ENCODE data around the gene SETBP1. TPM values are rescaled to one million over a fixed set of nuclear protein-coding genes. Genes with fewer than 3 reads are reported as not detected.

SETBP1 gene
- total RNA-seq, 4 donors from 2014 or later, result 3.3 to 86.6 (median 16.3) TPM

DNA sequence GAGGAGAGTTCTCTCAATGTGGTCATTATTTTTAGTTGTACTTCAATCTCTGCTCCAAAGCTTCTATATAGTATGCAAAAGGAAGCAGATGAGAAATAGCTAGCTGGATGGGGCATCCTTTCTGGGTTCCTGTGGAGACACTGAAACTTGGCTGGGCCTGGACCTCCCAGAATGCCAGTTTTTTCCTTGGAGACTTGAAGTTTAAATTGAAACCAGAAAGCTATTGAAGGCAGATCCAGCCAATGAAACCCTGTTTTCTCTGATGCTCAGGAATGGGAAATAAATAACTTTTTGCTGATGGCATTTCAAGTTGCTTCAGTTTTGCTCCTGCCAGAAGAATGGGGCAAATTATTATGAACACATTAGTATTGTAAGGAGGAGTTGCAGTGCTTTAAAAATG, 2.9 kb downstream of the SETBP1 start:
- no peaks in the 10 kb centered on the region for H3K36me3 ChIP-seq
- peak overlapping the region in 2 of 4 donors; percentile 47 to 95 for H3K27ac ChIP-seq
- TF ChIP-seq, protein P1, sequence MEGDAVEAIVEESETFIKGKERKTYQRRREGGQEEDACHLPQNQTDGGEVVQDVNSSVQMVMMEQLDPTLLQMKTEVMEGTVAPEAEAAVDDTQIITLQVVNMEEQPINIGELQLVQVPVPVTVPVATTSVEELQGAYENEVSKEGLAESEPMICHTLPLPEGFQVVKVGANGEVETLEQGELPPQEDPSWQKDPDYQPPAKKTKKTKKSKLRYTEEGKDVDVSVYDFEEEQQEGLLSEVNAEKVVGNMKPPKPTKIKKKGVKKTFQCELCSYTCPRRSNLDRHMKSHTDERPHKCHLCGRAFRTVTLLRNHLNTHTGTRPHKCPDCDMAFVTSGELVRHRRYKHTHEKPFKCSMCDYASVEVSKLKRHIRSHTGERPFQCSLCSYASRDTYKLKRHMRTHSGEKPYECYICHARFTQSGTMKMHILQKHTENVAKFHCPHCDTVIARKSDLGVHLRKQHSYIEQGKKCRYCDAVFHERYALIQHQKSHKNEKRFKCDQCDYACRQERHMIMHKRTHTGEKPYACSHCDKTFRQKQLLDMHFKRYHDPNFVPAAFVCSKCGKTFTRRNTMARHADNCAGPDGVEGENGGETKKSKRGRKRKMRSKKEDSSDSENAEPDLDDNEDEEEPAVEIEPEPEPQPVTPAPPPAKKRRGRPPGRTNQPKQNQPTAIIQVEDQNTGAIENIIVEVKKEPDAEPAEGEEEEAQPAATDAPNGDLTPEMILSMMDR (IDR thresholded peaks at IDR 0.05), result no peak
- no peaks in the 10 kb centered on the region for H3K27me3 ChIP-seq
- no peak for DNase-seq
- no peak overlapping the region for H3K4me3 ChIP-seq
- H3K9me3 ChIP-seq, result no peaks in the 10 kb centered on the region
- H3K4me1 ChIP-seq, result peaks cover 0 to 3% (median 0%) of the 10 kb centered on the region in 4 donors

DNA sequence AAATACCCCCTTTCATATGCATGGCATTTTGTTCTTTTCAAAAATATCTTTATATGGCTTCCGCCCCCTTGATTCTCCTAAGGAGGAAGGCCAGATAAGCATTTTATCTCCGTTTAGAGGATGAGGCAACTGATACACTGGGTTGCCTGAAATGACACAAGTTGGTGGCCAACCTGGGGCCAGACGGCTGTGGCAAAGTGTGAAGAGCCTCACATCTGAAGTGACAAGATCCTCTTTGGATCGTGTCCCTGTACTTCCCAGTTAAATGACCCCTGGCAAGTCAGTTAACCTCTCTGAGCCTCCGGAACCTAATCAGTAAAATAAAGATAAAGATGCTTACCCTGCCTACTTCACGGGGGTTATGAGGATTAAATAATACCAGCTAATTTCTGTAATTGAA, 4.6 kb downstream of the SETBP1 start:
- Histone ChIP-seq H3K9me3 (no peaks in the 10 kb centered on the region), H3K4me3 (no peak overlapping the region), H3K36me3 (no peaks in the 10 kb centered on the region), H3K4me1 (peaks cover 0 to 3% (median 0%) of the 10 kb centered on the region in 4 donors), H3K27ac (no peak overlapping the region), H3K27me3 (no peaks in the 10 kb centered on the region)
- TF ChIP-seq, protein P1 (IDR thresholded peaks at IDR 0.05), result no peak
- TF ChIP-seq POLR2A (IDR thresholded peaks at IDR 0.05), result no peak
- no peak for DNase-seq

DNA sequence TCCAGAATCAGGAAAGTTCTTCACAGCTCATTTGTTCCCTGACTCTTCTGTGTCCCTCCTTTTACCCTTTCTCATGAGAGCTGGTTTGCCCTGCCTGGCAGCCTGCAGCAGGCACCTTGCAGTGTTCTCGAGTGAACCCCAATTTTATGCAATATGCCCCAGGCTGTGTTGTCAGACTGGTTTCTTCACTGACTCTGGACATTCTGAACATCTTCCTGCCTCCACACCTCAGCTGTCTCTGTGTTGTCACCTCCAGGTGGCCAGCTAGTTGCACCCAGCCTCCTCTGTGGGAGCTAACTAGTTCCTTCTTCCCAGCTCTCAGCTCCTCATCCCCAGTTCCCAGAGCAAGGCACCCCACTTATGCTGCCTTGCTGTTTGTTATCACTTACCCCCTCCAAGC, 5.5 kb downstream of the SETBP1 start:
- no peak for TF ChIP-seq POLR2A (IDR thresholded peaks at IDR 0.05)
- TF ChIP-seq, protein P1 (IDR thresholded peaks at IDR 0.05), result no peak
- no peaks in the 10 kb centered on the region for H3K9me3 ChIP-seq

DNA sequence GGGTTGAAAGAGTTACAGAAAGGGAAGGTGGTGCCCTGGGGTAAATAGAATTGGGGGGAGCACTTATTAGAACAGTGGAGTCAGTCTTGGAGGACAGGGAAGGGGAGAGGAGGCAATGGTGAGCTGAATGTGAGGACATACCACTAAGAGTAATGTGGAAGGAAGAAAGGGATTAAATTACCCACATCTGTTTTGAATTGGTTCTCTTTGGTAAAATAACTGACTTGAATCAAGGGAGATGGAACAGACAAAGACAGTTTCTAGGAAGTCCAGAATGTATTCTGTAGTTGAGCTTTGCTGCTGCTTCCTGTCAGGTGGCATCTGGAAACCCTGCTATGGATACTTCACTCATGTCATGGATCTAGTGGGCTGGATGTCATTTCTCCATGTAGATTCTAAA, 6.7 kb downstream of the SETBP1 start:
- no peaks in the 10 kb centered on the region for H3K27me3 ChIP-seq
- H3K36me3 ChIP-seq, result no peaks in the 10 kb centered on the region
- TF ChIP-seq POLR2A (IDR thresholded peaks at IDR 0.05), result no peak
- TF ChIP-seq, protein P1 (IDR thresholded peaks at IDR 0.05), result no peak
- peaks cover 0 to 7% (median 2%) of the 10 kb centered on the region in 4 donors for H3K4me1 ChIP-seq
- H3K27ac ChIP-seq, result no peak overlapping the region
- H3K4me3 ChIP-seq, result no peak overlapping the region
- DNase-seq, result no peak
- no peaks in the 10 kb centered on the region for H3K9me3 ChIP-seq

More for the DNA sequence above, 5.5 kb downstream of the SETBP1 start:
- H3K27me3 ChIP-seq, result no peaks in the 10 kb centered on the region
- H3K36me3 ChIP-seq, result no peaks in the 10 kb centered on the region
- H3K27ac ChIP-seq, result no peak overlapping the region
- no peak overlapping the region for H3K4me3 ChIP-seq
- DNase-seq, result no peak
- peaks cover 0 to 3% (median under 1%) of the 10 kb centered on the region in 4 donors for H3K4me1 ChIP-seq

DNA sequence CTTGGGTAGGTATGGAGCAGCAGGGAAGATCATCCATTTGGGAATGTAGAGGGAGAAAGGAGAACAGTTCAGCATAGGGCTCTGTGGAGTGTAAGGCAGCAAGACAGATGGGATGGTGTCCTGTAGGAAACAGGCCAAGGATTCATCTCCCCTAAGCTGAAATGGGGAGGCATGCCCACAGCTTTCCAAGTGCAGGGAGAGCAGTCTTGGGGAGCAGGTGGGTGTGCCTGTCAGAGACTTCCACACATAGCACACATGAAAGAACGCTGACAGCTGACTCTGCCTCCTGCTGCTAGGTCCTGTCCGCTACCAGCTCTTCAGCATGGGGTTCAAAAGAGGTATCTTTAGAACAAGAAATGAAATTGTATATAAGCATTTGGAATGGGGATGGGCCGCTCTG, 9.0 kb downstream of the SETBP1 start:
- TF ChIP-seq, protein P1 (IDR thresholded peaks at IDR 0.05), result no peak
- no peak for TF ChIP-seq POLR2A (IDR thresholded peaks at IDR 0.05)
- no peak for DNase-seq
- H3K27ac ChIP-seq, result no peak overlapping the region
- H3K36me3 ChIP-seq, result no peaks in the 10 kb centered on the region
- no peaks in the 10 kb centered on the region for H3K27me3 ChIP-seq
- H3K9me3 ChIP-seq, result no peaks in the 10 kb centered on the region
- no peak overlapping the region for H3K4me3 ChIP-seq
- H3K4me1 ChIP-seq, result peaks cover 0 to 7% (median 0%) of the 10 kb centered on the region in 4 donors
